ENCODE data around the gene ALB.

GRCh38 chr4:73404457-73404856 is 370 bp downstream of the ALB start:
- TF ChIP-seq CTCF (IDR thresholded peaks at IDR 0.05) (no peak), POLR2AphosphoS5 (IDR thresholded peaks at IDR 0.05) (no peak)

Measured in esophagus muscularis mucosa (tissue), 3 donors.